ENCODE data around the gene SATB1. TPM values are rescaled to one million over a fixed set of nuclear protein-coding genes. Genes with fewer than 3 reads are reported as not detected.
"Not testable (repeated sequence)": the region's sequence is repeated elsewhere in the genome, so short reads cannot be mapped to it uniquely, and the experiment has no call there.

Gene SATB1
- total RNA-seq, 2 donors from 2014 or later: 10.8 to 10.9 TPM

DNA sequence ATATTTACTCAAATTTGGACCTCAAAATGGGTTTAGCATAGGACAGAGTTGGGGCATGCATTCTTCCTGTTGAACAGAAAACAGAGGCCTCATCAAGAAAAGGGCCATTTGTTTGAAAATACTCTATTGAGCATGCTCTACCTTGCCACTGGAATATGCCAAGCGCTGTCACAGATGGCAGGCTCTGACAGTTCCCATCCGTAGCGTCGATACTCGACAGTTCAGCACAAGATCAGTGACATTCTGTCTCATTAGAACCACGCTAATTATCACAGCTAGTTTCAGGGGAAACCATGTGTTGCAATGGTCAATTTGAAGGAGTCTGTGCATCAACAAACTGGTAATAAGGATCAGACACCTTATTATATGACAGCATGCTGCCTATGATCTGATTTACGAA is 54.5 kb downstream of the SATB1 start:
- DNase-seq (ENCODE audit: low spot score): no peak
- intact Hi-C loops (cut with DNase I): no loop called here

DNA sequence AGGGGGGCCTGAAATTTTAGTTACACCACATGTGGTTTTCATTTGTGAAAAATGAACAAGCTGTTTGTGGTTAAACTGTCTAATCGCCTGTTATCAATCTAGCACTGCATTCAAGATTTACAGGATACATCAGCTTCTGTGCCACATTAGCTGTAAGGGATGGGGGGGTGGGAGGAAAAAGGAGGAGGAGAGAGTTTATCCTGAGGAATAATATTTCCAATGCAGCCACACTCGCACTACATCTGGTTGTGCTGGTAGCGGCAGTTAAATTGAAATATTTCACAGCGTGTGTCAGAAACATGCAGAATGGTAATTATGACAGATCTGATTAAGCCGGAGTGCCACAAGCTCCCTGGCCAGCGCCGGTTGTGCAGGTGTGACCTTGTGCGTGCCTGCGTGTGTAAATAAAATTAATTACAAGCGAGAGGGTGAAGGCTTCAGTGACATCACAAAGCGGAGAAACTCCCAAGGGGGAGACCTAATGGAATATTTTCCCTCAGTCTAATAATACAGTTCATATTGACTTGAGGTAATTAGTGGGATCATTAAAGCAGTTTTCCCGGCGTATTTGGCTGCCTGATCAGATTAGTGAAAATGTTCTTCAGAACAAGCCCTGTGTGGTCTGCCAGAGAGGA is 55.5 kb downstream of the SATB1 start:
- DNase-seq (ENCODE audit: low spot score): no peak
- intact Hi-C loops (cut with DNase I): no loop called here

DNA sequence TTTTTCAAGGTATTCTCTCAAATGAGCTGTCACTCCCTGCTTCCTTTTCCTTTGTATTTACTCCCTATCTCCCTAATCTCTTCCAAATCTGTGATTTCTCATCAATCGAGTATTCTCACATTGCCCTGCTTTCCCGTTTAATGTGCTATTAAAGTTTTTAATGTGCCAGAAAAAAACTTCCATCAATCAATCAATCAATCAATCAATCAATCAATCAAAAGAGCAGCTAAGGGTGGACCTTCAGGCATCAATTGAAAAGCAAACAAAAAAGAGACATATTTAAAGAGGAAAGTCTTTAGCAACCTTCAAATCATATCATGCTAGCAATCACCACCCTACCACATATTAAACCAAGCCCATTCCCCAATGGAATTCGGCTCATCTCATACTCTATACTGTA is 58.9 kb downstream of the SATB1 start:
- no peak for DNase-seq (ENCODE audit: low spot score)
- intact Hi-C loops (cut with DNase I): no loop called here

DNA sequence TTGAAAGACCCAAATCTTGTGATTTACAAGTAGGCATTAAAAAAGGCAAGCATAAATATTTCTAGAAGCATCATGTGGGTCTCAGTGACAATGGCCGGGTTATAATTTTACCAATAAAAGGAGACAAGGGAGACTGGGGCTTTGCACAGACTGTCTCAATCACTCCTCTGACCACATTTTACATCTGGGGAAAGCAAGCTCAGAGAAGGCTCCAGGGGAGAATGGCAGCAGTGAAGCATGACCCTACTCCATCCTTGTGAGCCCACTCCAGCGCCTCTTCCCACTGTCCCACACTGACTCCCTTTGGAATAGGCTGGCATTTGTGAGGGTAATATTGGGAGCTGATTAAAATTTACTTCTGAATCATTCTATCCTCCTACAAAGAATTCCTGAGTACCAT is 61.8 kb downstream of the SATB1 start:
- intact Hi-C loops (cut with DNase I): no loop called here
- DNase-seq (ENCODE audit: low spot score): no peak

DNA sequence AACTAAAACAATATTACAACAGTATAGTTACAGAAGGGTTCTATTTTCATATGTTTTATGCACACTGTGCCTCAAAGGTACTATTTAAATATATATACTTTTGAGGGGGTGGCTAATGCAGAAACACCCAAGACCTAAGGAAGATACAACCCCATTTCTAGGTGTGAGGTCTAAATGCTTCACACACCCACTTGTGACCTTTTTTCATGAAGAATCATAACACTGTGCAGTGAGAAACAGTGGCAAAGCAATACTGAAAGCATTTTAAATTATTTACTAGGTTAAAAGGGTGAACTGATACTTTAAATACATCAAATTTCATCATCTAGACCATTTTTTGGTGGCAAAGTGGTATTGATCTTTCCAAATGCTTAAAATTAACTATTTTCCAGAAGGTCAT is 67.4 kb downstream of the SATB1 start:
- intact Hi-C loops (cut with DNase I): no loop called here
- no peak for DNase-seq (ENCODE audit: low spot score)

DNA sequence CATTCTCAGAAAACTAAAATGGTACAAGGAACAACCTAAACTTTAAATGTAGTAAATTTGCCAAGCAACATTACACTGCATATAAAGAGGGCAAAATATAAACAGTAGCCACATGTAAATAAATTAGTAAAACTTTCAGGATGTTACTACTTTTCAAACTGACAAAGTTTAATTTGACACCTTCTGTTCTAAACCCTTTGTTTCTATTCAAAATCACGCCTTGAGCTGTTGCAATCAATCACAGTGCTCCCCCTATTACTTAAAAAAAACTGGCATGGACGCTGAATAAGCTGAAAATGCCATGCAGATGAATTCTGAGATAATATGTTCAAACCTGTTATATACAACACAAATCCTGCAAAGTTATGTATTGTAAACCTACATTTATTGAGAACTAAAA is 69.3 kb downstream of the SATB1 start:
- no peak for DNase-seq (ENCODE audit: low spot score)
- intact Hi-C loops (cut with DNase I): no loop called here

DNA sequence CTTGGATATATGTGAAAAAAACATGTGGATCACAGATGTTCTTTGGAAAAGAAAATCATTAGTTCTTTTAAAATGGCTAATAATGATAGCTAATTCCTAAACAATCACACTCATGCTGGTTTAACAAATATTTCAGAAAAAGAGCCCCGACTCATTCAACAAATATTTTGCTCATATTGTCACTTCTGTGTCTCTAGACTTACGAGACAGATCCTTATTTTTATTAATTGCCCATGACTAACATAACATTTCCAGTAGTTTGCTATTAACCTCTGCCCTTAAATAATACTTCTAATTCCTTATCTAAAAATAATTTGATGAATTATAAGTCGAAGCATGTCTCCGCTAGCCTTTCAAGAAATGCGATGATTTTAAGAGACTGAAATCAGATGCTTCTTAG is 70.4 kb downstream of the SATB1 start:
- intact Hi-C loops (cut with DNase I): no loop called here
- DNase-seq (ENCODE audit: low spot score): no peak

DNA sequence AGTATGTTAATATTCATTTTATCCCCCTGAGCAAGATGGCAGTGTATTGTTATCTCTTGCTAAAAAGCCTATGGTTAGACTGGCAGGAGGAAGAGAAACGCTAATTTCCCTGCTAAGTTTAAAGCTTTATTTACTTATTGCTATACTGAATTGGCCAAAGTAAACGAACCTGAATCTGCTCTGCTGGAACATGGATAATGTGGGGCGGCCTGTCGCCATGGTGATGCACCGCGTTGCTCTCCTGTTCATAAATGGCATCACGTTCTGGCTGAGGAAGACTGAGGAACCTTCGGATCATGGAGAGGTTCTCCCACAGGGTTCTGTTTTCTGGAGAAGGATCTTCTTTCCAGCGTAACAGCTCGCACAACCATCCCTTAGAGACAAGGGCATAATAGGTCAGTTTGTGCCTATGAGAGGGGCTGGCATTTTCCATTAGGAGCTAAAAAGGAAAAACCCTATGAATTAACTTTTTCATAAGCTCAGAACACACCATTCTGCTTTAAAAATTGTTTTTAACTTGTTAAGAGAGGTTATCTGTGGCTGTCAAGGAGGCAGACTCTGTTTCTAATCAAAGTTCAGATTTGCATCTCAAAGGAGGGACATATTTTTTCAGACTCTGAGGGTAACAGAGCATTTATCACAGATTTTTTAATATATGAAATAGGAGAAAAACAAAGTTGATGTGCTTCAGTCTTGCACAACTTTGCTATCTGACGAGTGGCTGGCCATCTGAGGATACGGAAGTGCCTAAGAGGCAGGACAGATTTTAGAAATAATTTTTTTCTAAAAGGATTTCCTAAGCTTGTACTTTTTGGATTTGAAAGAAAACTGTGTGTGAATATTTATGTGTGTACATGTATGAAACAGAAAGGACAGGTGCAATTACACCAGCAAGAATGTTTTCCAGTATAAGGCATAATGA is 73.1 kb downstream of the SATB1 start:
- DNase-seq (ENCODE audit: low spot score): no peak
- intact Hi-C loops (cut with DNase I): loop anchor here in 1 of 2 donors (1.0 kb wide), 1 partner anchor 14 kb away; no protein-coding TSS in a partner anchor

DNA sequence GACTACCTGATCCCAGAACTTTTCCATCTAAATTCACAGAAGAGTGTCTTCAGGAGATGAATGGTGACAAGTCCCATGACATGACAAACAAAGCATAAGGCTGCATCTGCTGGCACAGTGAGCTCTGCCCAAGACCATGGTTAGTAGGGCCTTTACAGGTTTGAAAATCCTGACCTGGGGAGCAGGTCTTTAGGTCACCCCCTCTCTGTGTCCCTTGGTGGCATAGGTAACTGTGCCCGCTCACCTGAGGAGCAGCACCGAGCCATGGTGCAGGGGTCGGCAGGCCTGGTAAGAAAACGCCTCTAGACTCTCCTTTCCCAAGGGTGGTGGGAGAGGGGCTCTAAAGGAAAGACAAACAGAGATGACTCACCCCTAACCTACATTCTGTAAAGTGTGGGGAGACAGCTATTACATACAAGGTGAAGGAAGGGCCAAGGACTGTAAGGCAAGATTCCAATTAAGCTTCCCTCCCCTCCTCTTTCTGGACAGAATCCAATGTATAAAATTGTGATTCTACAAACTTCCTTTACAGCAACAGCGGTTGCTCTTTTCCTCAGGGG is 74.0 kb downstream of the SATB1 start:
- no peak for DNase-seq (ENCODE audit: low spot score)
- intact Hi-C loops (cut with DNase I): loop anchor here in 1 of 2 donors (1.0 kb wide), 1 partner anchor 13 kb away; no protein-coding TSS in a partner anchor

DNA sequence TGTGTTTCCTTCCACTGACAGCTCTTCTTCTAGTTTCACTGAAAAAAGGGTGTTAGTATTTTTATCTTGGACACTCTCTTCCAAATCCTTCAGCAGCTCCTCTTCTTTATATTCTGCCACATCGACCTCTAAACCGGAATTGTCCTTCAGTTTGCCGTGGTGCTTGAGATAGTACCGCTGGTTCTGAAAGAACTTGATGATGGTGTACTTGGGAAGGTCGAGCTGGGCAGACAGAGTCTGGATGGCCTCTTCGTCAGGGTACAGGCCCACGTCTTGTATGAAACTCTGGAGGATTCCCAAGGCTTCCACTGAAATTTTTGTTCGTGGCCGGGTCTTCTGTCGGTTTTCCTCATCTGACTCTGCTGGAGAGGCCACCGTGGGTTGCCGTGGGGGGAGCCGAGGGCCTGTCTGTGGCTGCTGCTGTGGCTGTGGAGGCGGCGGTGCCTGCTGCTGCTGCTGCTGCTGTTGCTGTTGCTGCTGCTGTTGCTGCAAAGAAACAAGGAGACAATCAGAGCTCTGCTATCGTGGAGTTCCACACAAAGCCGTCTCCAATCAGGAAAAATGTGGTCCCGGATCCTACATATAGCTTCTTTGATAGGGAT is 75.8 kb downstream of the SATB1 start:
- DNase-seq (ENCODE audit: low spot score): peak; percentile 58
- intact Hi-C loops (cut with DNase I): no loop called here

DNA sequence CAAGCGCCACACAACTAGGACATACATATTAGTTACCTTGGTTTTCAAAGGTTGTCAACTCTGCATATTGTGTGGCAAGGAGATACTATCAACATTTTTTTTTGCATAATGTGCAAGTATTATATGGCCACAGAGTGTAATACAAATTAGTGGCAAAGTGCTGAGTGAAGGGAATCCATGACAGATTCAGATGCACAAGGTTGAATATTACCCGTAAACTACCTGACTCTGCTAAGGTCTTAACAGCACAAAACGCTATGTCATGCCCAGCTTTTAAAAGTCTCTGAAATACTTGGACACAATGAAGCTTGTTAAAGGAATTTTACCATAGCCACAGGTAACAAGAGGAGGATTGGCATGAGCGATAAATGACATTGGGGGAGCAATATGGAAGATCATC is 79.0 kb downstream of the SATB1 start:
- intact Hi-C loops (cut with DNase I): no loop called here
- DNase-seq (ENCODE audit: low spot score): no peak

DNA sequence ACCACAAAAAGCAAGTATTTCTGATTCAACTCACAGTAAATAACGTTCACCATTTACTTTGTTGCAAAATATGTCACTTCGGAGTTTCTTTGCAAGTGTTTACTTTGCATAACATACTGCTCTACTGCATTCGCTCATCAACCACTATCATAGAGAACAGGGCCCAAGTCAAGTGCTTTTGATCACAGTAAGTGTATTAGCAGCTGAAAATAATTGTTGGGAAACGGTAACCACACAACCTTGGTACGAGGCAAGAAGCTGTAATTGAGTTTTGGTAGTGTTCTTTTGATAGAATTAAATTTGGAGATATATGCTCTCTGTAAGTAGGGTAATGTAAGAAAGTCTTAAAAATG is 80.1 kb downstream of the SATB1 start:
- DNase-seq (ENCODE audit: low spot score): no peak
- intact Hi-C loops (cut with DNase I): no loop called here

DNA sequence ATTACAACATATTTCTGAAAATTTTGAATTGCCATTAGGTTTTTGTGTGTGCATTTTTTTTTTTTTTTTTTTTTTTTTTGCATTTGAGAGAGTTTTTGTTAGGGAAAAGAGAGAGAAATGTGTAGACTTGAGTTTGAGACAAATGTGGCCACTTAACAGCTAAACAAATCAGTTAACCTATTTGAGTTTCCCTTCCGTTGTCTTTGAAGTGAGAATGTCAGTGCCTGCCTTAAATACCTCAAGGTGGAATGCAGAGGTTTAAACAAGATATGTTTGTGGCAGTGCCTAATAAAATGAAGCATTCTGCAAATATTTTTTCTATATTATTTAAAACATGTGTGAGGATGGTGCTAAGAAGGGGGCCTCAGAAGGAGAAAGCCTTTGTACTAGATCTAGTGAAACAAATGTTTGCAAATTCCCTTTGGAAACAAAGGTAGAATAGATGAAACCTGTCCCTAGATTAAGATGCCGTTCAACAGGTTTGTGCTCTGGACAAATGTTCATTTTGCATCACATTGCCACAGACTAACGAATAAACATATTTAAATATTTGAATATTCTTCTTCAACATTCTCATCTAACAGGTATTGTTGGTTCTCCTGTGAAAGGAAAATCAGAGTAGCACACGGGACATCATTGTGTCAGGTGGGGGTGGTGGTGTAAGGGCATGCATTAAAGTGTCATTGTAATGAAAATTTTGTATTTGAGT is 80.7 kb downstream of the SATB1 start:
- no peak for DNase-seq (ENCODE audit: low spot score)
- intact Hi-C loops (cut with DNase I): no loop called here

DNA sequence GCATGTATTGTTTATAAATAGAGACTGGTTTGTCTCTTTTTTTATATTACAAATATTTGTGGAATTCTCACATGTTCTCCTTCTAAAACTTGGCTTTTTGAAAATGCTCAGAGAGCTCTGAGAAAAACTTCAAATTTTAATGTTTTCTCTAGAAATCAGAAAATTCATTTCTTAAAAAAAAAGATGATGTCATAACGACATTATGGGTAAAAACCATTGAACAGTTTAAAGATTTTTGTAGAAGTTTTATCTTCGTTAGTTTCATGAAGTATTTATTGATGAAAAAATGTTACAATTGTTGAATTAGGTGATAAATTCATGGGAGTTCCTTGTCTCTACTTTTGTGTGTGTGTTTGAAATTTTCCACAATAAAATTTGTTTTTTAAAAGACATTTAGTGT is 81.3 kb downstream of the SATB1 start:
- DNase-seq (ENCODE audit: low spot score): no peak
- intact Hi-C loops (cut with DNase I): no loop called here

DNA sequence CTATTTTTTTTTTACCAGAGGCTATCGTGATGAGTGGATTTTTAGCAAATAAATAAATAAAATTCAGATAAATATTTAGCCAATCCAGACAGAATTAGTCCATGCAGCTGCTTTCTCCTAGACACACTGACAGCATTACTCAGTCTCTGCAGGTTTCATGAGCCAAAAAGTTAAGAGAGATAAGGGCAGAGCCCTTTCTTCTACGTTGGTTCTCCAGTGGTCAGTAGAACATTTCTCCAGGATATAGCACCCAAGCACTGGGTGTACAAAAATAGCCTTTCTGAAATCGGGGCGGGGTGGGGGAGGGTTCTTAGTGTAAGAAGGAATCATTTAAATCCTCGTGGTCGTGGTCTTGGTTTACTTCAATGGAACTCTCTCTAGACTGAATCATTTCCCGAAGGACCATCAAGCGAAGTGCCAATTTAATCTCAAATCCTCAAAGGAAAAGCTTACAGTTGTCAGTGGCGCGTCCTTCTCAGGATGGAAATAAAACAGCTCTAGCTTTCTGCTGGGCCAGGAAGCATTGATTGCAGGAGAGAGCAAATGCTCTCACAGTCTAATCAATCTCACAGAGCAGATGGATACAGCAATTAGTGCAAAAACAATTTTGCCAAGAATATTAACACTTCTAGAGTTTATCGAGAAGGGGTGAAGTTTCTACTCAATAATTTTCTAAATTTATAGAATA is 86.2 kb downstream of the SATB1 start:
- no peak for DNase-seq (ENCODE audit: low spot score)
- intact Hi-C loops (cut with DNase I): loop anchor here in 1 of 2 donors (1.0 kb wide), 1 partner anchor 12 kb away; no protein-coding TSS in a partner anchor

DNA sequence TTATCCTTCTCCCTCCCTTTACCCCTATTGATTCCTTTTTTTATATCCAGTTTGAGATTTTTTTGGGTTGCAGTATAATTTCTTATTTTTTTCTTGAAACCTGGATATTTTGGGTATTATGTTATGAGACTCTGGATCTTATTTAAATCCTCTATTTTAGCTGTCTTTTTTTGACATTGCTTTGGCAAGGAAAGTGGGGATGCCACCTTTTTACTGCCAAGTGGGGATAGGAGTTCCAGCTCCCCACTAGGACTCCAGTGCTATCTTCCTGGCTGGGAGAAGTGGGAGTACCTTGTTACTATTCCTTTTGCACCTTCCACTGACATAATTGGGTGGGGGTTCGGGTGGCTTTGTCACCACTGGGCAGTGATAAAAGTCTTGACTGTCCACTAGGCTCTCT is 87.9 kb downstream of the SATB1 start:
- intact Hi-C loops (cut with DNase I): no loop called here
- DNase-seq (ENCODE audit: low spot score): no peak

DNA sequence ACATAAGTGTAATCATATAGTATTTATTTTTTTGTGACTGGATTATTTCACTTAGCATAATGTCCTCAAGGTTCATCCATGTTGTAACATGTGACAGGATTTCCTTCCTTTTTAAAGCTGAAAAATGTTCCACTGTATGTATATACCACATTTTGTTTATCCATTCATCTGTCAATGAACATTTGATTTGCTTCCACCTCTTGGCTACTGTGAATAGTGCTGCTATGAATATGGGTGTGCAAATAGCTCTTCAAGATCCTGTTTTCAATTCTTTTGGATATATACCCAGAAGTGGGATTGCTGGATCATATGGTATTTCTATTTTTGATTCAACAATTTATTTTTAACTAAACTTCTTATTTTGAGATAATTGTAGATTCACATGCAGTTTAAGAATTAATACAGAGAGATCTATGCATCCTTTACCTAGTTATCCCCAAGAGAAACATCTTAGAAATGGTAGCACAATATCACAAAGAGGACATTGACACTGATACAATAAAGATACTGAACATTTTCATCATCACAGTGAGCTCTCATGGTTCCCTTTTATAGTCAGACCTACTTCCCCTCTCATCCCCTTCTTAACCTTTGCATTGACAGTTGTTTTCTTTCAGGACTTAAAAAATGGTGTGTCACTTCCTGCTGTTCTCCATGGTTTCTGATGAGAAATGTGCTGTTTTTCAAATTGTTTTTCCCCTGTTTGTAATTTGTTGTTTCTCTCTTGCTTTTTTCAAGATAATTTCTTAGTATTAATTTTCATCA is 90.1 kb downstream of the SATB1 start:
- intact Hi-C loops (cut with DNase I): no loop called here
- no peak for DNase-seq (ENCODE audit: low spot score)

DNA sequence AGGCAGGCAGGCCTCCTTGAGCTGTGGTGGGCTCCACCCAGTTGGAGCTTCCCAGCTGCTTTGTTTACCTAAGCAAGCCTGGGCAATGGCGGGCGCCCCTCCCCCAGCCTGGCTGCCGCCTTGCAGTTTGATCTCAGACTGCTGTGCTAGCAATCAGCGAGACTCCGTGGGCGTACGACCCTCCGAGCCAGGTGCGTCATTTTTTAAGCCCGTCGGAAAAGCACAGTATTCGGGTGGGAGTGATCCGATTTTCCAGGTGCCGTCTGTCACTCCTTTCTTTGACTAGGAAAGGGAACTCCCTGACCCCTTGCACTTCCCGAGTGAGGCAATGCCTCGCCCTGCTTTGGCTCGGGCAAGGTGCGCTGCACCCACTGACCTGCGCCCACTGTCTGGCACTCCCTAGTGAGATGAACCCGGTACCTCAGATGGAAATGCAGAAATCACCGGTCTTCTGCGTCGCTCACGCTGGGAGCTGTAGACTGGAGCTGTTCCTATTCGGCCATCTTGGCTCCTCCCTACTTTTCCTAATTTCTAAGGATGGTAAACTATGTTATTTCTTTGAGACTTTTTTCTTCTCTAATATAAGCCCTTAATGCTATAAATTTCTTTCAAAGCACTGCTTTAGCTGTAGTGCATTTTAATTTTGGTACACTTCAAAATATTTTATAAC is 94.2 kb downstream of the SATB1 start:
- intact Hi-C loops (cut with DNase I); DNase-seq (ENCODE audit: low spot score): not testable (repeated sequence)
